HG02610 (cell line): Measurements from ENCODE around the gene UGT1A10.
"Not testable (repeated sequence)": the region's sequence is repeated elsewhere in the genome, so short reads cannot be mapped to it uniquely, and the experiment has no call there.

Source experiments
- ATAC-seq: cut with Tn5 transposase; IDR thresholded peaks from one replicate; pipeline ENCODE4 v1.9.1; 2021; ENCODE audit warnings: mild to moderate bottlenecking, moderate library complexity; ENCODE audit not compliant: unreplicated experiment

UGT1A10 gene

DNA sequence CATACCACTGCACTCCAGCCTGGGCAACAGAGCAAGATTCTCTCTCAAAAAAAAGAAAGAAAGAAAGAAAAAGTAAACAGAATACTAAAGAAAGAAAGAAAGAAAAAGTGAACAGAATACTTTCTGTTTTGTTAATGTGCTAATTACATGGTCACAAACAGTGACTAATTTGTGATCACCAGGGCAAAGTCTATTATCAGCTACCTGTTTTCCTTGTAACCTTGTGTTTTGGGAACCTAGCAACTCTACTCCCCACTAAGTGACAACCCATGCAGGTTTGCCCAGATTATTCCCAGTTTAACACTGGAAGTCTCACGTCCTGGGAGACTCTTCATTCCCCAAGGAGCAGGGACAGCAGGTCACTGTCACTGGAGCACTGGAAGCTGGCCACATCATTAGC lies 18.8 kb downstream of the UGT1A10 start:
- no peak for ATAC-seq

DNA sequence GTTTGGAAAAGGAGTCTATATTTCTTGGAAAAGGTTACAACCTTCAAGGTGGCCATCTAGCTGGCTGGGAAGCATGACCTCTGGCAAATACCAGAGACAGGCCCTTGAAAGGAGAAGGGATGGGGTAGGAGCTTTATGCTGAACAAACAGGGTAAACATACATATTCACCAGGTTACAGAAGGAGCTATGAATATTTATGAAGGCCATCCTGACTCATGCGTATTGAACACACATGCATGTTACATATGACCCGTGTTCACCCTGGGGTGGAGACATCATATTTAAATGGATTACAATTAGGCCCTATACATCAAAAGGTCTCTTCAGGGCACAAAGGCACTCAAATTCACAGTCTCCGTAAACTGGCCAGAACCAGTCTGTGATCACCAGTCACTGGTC lies 19.7 kb downstream of the UGT1A10 start:
- not testable (repeated sequence) for ATAC-seq

DNA sequence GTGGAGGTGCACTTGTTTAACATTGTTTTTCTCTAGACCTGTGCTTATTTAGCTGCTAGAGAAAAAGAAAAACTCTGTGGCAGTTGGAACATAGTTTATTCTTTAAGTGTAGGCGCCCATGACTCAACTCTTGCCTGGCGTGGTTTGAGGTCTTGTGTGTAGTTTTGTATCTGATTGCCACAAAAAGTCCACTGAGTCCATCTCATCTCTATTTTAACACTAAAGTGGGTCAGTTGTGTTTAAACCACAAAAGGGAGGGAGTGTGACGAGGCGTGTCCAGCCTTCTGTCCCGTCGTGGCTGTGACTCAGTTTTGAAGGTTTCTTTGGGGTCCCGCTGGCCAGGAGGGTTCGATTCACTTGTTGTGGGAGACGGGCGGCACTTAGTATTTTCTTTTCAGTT lies 20.2 kb downstream of the UGT1A10 start:
- ATAC-seq = no peak

DNA sequence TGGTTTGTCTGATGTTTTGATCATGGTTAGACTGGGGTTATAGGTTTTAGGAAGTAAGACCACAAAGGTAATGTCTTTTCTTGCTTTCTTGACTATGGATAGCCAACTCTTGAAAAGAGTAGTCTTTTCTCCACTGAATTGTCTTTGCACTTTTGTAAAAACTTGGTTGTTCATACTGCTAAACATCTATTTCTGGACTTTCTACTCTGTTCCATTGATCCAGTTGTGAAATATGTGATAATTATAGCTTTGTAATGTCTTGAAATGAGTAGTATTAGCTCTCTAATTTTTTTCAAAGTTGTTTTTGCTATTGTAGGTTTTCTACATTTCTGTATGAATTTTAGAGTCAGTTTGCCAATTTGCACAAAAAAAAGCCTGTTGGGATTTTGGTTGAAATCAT lies 22.4 kb downstream of the UGT1A10 start:
- no peak for ATAC-seq

DNA sequence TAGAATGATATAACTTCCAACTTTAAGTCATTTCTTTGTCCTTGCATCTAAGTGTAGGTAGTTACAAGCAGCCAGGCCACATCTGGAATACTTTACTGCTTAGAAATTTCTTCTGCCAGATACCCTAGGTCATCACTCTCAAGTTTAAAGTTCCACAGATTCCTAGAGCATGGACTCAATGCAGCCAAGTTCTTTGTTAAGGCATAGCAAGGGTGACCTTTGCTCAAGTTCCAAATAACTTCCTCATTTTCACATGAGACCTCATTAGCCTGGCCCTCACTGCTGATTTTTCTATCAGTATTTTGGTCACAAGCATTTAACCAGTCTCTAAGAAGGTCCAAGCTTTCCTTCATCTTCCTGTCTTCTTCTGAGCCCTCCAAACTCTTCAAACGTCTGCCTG lies 27.7 kb downstream of the UGT1A10 start:
- ATAC-seq = no peak

DNA sequence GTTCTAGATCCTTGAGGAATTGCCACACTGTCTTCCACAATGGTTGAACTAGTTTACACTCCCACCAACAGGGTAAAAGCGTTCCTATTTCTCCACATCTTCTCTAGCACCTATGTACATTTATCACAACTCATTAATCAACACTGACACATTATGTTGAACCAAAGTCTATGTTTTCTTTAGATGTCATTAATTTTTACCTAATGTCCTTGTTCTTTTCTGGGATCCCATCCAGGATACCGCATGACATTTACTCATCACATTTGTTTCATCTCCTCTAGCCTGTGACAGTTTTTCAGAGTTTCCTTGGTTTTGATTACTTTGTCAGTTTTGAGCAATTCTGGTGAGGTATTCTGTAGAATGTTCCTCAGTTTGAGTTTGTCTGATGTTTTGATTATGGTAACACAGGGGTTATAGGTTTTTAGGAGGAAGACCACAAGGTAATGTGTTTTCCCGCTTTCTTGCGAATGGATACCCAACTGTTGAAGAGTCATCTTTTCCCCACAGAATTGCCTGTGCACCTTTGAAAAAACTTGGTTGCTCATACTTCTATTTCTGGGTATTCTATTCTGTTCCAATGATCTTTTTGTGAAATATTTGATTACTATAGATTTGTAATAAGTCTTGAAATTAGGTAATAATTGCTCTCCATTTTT lies 32.5 kb downstream of the UGT1A10 start:
- no peak for ATAC-seq

DNA sequence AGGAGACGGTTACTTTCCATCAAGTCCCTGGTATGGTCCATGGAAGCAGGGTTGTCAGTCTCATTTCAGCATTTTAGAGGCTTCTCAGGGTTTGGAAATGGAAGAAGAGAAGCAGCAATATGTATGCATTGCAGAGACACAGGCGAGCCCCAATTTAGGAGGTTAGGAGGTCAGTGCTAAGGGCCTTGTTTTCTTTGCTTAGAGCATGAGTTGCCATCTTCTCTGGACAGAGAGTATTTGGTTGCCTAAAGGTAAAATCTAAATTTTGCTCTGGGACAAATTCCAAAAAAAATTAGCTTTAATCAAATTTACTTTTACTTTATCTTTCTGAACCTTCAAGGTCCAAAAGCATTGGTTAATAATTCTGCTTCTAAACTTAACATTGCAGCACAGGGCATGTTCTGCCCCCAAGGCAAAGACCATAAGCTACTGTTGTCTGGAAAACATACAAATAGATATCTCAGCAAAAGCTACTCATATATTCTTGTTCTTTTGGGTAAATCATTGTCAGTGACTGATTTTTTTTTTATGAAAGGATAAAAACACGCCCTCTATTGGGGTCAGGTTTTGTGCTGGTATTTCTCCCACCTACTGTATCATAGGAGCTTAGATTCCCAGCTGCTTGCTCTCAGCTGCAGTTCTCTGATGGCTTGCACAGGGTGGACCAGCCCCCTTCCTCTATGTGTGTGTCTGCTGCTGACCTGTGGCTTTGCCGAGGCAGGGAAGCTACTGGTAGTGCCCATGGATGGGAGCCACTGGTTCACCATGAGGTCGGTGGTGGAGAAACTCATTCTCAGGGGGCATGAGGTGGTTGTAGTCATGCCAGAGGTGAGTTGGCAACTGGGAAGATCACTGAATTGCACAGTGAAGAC lies 35.3 kb downstream of the UGT1A10 start, which contains the start of gene UGT1A9:
UGT1A9 (plus strand) TSS at position 609 of the 872 bp plus-strand sequence; CDS start at position 646, 37 bp downstream.
- no peak for ATAC-seq

DNA sequence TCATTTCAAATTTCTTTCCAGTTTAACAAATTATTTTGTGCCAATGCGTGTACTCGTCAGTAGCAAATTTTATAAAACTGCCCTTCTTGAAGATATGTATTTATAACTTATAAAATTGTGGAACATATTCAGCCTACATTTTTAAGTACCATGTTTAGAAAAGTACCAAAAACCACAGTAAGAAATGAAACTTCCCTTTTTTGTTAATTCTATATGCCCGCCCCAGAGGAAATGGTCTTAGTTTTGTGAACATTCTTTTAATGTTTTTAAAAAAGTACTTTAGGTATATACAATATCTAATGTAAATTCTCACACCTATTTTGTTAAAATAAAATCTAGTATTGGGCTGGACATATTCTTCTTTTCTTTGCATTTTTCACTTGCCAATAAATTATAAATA lies 36.6 kb downstream of the UGT1A10 start:
- no peak for ATAC-seq

DNA sequence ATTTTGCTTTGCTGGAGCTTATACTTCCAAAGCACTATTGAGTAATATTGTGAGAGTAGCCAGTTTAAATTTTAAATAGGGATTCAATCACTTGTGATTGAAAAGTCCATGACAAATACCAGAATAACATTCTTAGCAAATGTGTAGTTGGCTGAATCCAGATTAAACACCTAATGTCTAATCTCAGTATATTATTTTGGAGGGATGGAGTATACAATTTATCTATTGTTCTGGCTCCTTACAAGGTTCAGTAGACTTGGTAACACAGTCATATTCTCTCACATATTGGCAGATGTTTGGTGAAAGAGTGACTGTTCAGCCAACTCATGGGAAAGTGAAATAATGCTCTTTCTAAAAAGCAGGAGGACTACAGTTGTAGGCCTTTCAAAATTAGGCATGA lies 37.6 kb downstream of the UGT1A10 start:
- ATAC-seq = no peak

DNA sequence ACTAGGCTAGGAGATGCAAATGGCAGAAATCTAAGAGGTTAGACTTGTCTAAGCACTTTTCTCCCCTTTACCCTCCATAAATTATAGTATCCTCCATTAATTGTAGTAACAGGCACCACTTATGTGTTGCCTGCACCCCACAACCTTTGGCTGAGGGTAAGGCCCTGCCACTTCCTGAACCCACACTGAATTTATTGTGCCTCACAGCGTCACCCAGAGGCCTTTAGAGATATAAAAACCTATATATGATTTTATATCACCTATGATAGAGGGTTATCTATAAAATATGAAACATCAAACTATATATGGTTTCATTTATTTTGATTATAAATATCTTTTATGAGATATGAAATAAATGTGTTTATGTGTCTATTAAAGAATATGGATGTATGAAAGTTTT lies 38.1 kb downstream of the UGT1A10 start:
- no peak for ATAC-seq

DNA sequence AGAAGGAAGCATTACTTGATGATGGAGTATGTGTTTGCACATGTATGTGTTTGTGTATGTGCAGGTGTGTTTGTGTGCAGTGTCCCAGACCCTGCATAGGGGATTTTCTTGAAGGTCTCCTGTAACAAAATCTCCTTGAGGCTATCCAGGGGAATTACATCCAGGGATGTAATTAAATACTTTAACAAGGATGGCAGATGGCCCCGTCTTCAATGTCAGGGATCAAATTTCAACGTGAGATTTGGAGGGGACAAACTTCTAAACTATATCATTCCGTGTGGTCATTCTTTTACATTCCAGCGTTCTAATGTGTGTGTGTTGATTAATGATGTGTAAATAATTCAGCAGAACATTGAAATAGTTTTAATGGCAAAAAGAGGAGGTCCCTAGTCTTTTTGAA lies 38.7 kb downstream of the UGT1A10 start:
- no peak for ATAC-seq

DNA sequence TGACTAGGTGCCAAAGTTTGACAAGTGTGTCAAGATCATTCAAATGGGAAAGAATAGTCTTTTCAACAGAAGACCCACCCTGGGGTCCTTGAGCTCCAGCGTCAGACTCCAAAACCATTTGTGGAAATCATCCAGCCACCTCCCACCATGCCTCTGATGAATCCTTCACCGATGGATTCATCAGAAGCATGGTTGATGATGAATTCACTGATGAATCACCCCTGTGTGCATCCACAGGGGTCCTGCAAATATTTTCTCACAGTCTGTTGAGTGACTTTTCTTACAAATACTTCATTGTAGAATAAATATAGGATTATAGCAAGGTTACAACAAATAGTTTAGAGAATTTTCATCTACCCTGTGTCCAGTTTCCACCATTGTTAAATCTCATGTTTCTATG lies 39.8 kb downstream of the UGT1A10 start:
- no peak for ATAC-seq

DNA sequence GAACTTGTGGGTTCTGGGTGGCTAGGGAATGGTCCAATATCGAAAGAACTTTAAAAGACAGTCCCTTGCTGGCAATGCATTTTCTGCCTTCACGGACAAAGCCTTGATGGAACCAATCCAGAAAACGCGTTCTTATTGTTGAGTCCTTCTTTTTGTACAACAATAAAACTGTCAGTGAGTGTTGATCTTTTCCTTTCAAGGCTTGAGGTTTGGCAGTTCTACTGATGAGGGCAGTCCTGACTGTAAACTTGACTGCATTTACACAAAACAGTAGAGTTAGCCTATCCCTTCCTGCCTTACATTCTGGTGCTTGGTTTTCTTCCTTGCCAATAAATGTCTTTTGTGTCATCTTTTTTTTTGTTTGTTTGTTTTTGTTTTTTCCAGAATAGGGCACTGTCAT lies 42.9 kb downstream of the UGT1A10 start:
- ATAC-seq = no peak

DNA sequence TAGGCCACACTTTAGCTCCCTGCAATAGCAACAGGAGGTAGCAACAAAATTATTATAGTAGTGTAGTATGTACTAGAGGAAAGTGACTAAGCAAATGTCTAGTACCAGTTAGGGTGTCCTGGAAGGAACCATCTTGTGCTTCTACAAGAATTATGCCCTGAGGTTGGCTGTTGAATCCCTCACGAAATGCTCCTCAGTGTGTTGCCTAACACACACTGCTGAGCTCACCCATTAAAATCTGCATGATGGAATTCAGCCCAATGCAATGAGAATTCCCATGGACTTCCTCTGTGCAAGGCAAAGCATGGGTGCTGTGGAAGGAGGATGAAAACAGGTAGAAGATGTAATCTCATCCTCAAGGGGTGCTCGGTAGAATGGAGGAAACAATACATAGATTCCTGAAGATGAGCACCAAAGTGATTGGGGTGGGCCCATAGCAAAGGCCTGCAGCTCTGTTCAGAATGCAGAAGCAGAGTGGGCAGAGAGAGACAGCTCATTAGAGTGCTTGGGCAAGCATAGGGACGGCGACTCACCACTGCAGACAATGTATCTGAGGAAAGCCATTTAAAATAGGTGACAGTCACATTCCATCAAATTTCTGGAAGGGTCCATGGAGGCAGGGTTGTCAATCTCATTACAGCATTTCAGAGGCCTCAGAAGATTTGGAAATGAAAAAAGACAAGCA lies 44.3 kb downstream of the UGT1A10 start:
- no peak for ATAC-seq

DNA sequence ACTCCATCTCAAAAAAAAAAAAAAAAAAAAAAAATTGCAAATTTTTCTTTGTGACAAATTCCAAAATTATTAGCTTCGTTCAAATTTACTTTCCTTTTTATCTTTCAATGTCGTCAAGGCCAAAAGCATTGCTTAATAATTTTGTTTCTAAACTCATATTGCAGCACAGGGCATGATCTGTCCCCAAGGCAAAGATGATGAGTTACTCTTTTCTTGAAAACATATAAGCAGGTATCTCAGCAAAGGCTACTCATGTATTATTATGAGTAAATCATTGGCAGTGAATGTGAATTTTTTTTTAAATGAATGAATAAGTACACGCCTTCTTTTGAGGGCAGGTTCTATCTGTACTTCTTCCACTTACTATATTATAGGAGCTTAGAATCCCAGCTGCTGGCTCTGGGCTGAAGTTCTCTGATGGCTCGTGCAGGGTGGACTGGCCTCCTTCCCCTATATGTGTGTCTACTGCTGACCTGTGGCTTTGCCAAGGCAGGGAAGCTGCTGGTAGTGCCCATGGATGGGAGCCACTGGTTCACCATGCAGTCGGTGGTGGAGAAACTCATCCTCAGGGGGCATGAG lies 45.4 kb downstream of the UGT1A10 start, which contains the start of gene UGT1A7:
UGT1A7 (plus strand) TSS at position 381 of the 579 bp plus-strand sequence; CDS start at position 418, 37 bp downstream.
- ATAC-seq = no peak

DNA sequence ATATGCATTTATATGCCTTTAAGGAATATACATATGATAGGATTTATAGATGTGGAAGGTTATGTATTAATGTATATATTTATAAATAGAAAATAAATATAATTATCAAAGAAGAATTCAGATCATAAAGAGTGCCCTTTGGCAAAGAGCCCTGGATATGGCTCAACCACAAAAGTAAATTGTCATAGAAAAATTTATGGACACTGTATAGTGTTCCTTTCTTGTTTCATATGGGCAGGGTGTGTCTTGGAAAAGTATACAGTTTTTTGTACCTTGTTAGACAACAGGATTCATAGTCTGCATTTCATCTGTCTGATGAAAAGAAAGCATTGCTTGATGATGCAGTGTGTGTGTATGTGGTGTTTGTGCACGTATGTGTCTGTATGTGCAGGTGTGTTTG lies 48.4 kb downstream of the UGT1A10 start:
- no peak for ATAC-seq

DNA sequence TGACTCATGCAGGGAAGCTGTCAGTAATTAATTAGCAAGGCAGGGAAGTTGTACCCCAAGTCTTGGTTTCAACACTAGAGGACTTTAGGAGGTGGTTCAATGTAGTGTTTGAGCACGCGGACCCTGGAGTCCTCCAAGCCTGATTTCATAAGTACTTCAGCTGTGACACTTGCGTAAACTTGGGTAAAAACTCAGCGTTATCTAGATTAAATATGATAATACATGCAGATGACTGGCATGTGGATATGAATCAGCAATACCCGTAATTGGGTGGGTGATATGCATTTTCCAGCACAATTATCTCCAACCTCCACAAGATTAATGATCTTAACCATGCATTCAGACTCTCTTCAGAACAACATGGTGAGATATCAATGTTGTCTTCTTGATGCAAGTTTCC lies 50.7 kb downstream of the UGT1A10 start:
- ATAC-seq = no peak

DNA sequence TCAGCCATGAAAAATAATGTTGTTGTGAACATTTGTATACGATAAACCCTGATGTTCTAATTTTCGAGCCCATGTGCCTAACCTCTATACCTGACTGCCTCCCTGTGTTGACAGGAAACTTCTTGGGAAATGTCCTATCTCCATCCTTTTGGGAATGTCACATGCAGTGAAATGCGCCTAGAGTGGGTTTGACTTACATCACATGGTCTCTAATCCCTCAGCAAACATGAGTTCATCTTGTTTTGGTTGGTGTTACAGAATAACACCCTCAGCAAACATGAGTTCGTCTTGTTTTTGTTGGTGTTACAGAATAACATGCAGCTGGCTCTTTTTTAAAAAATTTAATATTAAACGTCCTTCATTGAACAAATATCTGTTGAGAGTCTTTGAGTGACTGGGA lies 52.1 kb downstream of the UGT1A10 start:
- no peak for ATAC-seq

DNA sequence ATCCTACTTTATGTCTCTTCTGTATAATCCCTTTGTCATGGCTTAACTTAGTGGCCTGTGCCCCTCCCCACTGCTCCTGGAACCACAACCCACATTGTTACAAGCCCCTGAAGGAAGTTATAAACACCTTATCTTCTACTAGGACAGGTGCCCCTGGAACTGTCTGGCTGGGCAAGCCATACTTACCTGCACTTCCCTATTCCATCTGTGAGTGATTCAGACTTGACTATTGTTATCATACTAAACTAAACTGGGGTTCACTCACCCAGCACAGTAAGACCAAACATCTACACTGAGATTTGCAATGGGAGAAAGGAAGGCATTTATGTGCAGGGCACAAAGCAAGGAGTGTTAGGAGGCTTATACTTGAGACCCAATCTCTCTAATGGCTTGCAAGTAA lies 52.8 kb downstream of the UGT1A10 start:
- no peak for ATAC-seq

DNA sequence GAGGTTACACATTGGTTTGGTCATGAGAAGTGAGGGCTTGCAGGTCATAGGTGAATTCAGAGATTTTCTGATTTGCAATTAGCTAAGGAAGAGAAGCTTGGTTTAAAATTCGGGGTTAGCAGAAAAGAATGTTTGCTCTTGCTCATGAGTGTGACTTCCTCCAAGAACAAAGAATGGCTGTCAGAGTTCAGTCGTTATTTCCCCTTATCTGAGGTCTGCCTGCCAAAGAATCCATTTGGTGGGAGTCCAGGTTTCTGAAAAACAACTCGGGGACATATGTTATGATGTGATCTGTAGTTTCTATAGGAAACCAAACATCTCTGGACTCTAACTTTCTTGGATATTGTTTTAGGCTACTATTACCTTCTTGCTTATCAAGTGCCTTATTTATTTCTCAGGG lies 53.3 kb downstream of the UGT1A10 start:
- ATAC-seq = no peak

DNA sequence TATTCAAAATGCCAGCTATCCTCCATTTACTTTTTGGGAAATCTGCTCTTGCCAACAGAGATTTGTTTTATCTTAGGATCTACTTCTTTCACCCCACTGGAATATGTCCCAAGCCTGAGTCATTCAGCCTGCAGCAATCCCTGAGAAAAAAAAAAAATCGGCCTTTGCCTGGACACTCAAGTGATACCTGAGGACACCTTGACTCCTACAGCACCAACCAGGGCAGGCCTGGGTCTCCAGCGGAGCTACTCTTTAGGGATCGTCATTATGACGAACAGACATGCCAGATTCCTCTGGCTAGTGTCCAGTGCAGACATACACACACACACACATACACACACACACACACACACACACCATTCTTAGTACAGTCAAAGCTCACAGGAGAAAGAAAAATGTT lies 54.2 kb downstream of the UGT1A10 start:
- no peak for ATAC-seq
